Heart left ventricle (tissue), 16 donors: ENCODE results near the gene MIGA1. TPM values are rescaled to one million over a fixed set of nuclear protein-coding genes. Genes with fewer than 3 reads are reported as not detected.

ENCODE experiments used
- ATAC-seq, 4 donors: fragments of 200-7000 bp; cut with Tn5 transposase; one replicate each; pipeline ENCODE4 v1.9.1; 2020 to 2022; ENCODE audit warnings: moderate library complexity in 4 of 4, mild to moderate bottlenecking in 3 of 4, moderate number of reproducible peaks in 1 of 4
- DNase-seq, 5 donors: peaks; one replicate each; pipeline ENCODE4 v3.0.0-alpha.2; 2020
- H3K27ac ChIP-seq, 12 donors: fragments of 200-600 bp; sonication (generic) in 4 of 12; one replicate each; pipeline versions ENCODE4 v1.5.0 to v1.8.0; 2016 to 2022; ENCODE audit warnings: mild to moderate bottlenecking in 2 of 12
- H3K27me3 ChIP-seq, 9 donors: fragments of 200-600 bp; sonication (generic) in 2 of 9; one replicate each; pipeline versions ENCODE4 v1.5.1 to v1.8.0; 2016 to 2022; ENCODE audit warnings: mild to moderate bottlenecking in 3 of 9
- H3K36me3 ChIP-seq, 9 donors: fragments of 200-600 bp; sonication (generic) in 2 of 9; one replicate each; pipeline versions ENCODE4 v1.5.0 to v1.8.0; 2018 to 2022; ENCODE audit warnings: mild to moderate bottlenecking in 2 of 9
- H3K4me1 ChIP-seq, 12 donors: fragments of 200-600 bp; sonication (generic) in 4 of 12; one replicate each; pipeline versions ENCODE4 v1.5.0 to v1.8.0; 2016 to 2022; ENCODE audit warnings: mild to moderate bottlenecking in 3 of 12
- H3K4me3 ChIP-seq, 12 donors: fragments of 200-600 bp; sonication (generic) in 4 of 12; one replicate each; pipeline versions ENCODE4 v1.5.0 to v1.8.0; 2017 to 2022; ENCODE audit warnings: mild to moderate bottlenecking in 9 of 12, moderate library complexity in 4 of 12
- H3K9me3 ChIP-seq, 12 donors: fragments of 200-600 bp; sonication (generic) in 4 of 12; one replicate each; pipeline versions ENCODE4 v1.5.0 to v1.8.0; 2016 to 2022; ENCODE audit warnings: mild to moderate bottlenecking in 1 of 12
- POLR2A ChIP-seq, 2 donors: fragments of 450-650 bp; IDR thresholded peaks; one replicate each; pipeline ENCODE4 v1.6.1; 2017; ENCODE audit warnings: antibody characterized with exemption in 2 of 2, mild to moderate bottlenecking in 2 of 2, moderate library complexity in 2 of 2
- WGBS, 4 donors: extraction: QIAGEN DNeasy Blood & Tissue Kit in 2 of 4; methylation state at CpG; one replicate each; pipeline versions ENCODE4 v1.1.5 to v1.1.7; 2013 to 2018; 5-methylcytosine and 5-hydroxymethylcytosine counted together
- intact Hi-C, 10 donors: fragments of 100-400 bp; cut with DNase I; formaldehyde crosslinking; loops; one replicate each; pipeline versions ENCODE4 v1.11.1 to v1.14.2; 2022
- polyA plus RNA-seq, 2 donors: library from polyadenylated mRNA; stranded (reverse); fragments of 200-250 nt; gene quantifications; one replicate each; pipeline ENCODE4 v1.2.3, GENCODE V29; 2013
- total RNA-seq, 9 donors: library from RNA; depleted of rRNA in 2 of 9; stranded (reverse); fragments of >200 nt in 2 of 9; fragmentation: NEBNext Ultra II Directional in 3 of 9; extraction: Animal tissue kit (Norgen Biotek cat#: 25700) in 3 of 9; gene quantifications; one replicate each; pipeline versions ENCODE4 v1.1.0 to v1.2.4, GENCODE V29; 2016 to 2023
- TF ChIP-seq, protein P1 (sequence below), 12 donors: fragments of 200-600 bp; sonication (generic) in 4 of 12; IDR thresholded peaks; one replicate each; pipeline versions ENCODE4 v1.5.0 to v1.8.0; 2018 to 2022; ENCODE audit warnings: antibody characterized with exemption in 12 of 12, mild to moderate bottlenecking in 5 of 12
- donor health status: ischemic (EF 13 %, LVEDD 7.1; RV severe dilation, severe dysfunction).
- donor health status: healthy with polysubstance abuse.
- donor health status: DM: no; HTN: yes; CAD: no.
- donor health status: DM: no; HTN: no; CAD: no.
- donor health status: ischemic (EF 25% LVEDD 6.9; RV normal size, moderate dysfunction).
- donor health status: ischemic (EF 25% LVEDD 5.7; RV mildly dilated, moderate dysfunction).
- donor health status: healthy.
- donor health status: DM: yes; HTN: yes; CAD: no.
- donor health status: ischemic (EF 35%, LVEDD 5.7; RV mildly dilated, moderate dysfunction).
- donor health status: nonischemic (EF 11% LVEDD 7.7; RV severe dilation, severe dysfunction).
- donor health status: DM: yes; HTN: yes; CAD: no.
- donor health status: PGD.
- donor health status: ischemic (EF 29% LVEDD 5.4; RV normal size, mild dysfunction).
- donor health status: nonischemic (EF 23%, LVEDD 6.1; RV moderate dilation, normal function).

Gene MIGA1
- total and polyA plus RNA-seq, 11 donors: 2.6 to 14.1 (median 9.7) TPM

DNA sequence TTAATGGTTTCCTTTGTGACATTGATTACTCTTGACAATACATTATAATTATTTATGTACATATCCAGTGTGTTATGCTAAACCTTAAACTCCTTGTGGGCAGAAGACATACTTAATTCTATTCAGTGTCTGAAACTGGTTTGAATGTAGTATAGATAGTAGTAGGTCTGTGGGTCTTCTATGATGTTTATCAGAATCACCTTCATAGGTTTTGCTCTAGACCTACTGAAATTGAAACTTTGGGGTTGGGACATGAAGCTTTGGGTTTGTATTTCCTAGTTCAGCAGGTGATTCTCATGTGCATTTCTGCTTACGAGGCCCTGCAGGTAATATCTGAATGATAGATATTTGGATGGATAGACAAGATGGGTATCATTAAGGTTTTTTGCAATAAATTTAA lies 48.6 kb downstream of the MIGA1 start:
- no peaks in the 10 kb centered on the region for H3K27me3 ChIP-seq
- H3K4me3 ChIP-seq: no peak overlapping the region
- intact Hi-C loops: loop anchor here in 5 of 10 donors (5.0 to 10.0 kb wide), 2 partner anchors 74 to 287 kb away; no protein-coding TSS in a partner anchor
- peaks cover 0 to 29% (median 3%) of the 10 kb centered on the region in 9 donors for H3K36me3 ChIP-seq
- peaks cover 0 to 67% (median 34%) of the 10 kb centered on the region in 12 donors for H3K4me1 ChIP-seq
- H3K27ac ChIP-seq: peak overlapping the region in 4 of 12 donors; percentile 11 to 87 (median 22)
- ATAC-seq (no peak), DNase-seq (no peak)
- WGBS, 4 donors: 95 to 97% (median 96%) methylated on average over 1 of the region's 1 CpG
- H3K9me3 ChIP-seq: no peaks in the 10 kb centered on the region
- TF ChIP-seq, protein P1, sequence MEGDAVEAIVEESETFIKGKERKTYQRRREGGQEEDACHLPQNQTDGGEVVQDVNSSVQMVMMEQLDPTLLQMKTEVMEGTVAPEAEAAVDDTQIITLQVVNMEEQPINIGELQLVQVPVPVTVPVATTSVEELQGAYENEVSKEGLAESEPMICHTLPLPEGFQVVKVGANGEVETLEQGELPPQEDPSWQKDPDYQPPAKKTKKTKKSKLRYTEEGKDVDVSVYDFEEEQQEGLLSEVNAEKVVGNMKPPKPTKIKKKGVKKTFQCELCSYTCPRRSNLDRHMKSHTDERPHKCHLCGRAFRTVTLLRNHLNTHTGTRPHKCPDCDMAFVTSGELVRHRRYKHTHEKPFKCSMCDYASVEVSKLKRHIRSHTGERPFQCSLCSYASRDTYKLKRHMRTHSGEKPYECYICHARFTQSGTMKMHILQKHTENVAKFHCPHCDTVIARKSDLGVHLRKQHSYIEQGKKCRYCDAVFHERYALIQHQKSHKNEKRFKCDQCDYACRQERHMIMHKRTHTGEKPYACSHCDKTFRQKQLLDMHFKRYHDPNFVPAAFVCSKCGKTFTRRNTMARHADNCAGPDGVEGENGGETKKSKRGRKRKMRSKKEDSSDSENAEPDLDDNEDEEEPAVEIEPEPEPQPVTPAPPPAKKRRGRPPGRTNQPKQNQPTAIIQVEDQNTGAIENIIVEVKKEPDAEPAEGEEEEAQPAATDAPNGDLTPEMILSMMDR (IDR thresholded peaks at IDR 0.05): no peak
- TF ChIP-seq POLR2A (IDR thresholded peaks at IDR 0.05): no peak

DNA sequence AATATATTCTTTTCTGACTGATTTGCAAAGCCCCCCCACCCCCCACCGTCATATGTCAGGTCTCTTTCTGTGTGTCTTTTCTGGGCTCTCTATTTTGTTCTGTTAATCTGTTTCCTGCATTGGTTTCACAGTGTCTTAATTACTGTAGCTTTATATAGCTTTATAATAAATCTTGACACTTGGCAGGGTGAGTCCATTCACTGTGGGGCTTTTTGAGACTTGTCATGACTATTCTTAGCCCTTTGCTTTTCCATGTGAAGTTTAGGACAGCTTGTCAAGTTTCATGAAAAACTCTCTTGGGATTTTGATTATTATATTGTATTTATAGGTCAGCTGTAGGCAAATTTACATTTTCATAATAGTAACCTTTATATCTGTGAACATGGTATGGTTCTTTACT lies 50.4 kb downstream of the MIGA1 start:
- no peak overlapping the region for H3K4me3 ChIP-seq
- peaks cover 0 to 19% (median 0%) of the 10 kb centered on the region in 9 donors for H3K36me3 ChIP-seq
- no peaks in the 10 kb centered on the region for H3K27me3 ChIP-seq
- peak overlapping the region; percentile 86 to 98 (median 90) for H3K27ac ChIP-seq
- ATAC-seq (peak in 2 of 4 donors; percentile 25 to 38), DNase-seq (no peak)
- H3K4me1 ChIP-seq: peaks cover 5 to 68% (median 44%) of the 10 kb centered on the region in 12 donors
- TF ChIP-seq, protein P1 (IDR thresholded peaks at IDR 0.05): no peak
- TF ChIP-seq POLR2A (IDR thresholded peaks at IDR 0.05): no peak
- no peaks in the 10 kb centered on the region for H3K9me3 ChIP-seq
- WGBS, 4 donors: 47 to 58% (median 50%) methylated on average over 1 of the region's 1 CpG
- intact Hi-C loops: loop anchor here in 5 of 10 donors (5.0 to 10.0 kb wide), 3 partner anchors 55 to 285 kb away; partner anchors contain the start of gene NEXN (in 1 of the 5)

DNA sequence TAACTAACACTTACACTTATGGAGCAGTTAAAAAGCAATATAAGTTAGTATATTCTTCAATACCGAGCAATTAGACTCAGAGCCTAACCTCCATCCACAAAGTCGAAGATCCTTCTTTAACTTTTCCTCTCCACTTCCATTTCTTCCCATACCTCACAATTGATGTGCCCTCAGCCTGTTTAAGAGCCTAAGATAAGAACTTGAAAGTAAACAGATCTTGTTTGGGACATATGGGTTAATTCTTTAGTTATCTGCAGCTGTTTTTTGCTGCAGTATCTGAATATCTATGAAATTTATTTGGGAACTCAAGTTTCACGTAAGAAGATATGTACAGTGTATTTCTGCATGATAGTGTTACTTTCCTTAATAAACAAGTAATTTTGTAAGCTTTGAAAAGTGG lies 51.5 kb downstream of the MIGA1 start:
- DNase-seq: no peak
- Histone ChIP-seq H3K4me3 (no peak overlapping the region), H3K27me3 (no peaks in the 10 kb centered on the region), H3K9me3 (no peaks in the 10 kb centered on the region), H3K4me1 (peaks cover 5 to 73% (median 50%) of the 10 kb centered on the region in 12 donors), H3K27ac (peak overlapping the region; percentile 86 to 98 (median 90)), H3K36me3 (peaks cover 0 to 18% (median 0%) of the 10 kb centered on the region in 9 donors)
- no peak for TF ChIP-seq POLR2A (IDR thresholded peaks at IDR 0.05)
- TF ChIP-seq, protein P1 (IDR thresholded peaks at IDR 0.05): no peak
- intact Hi-C loops: loop anchor here in 1 of 10 donors (10.0 kb wide), 1 partner anchor 54 kb away; the partner anchor contains the start of gene NEXN
- ATAC-seq: no peak
- WGBS, 4 donors: 49 to 64% (median 55%) methylated on average over 3 of the region's 3 CpGs

DNA sequence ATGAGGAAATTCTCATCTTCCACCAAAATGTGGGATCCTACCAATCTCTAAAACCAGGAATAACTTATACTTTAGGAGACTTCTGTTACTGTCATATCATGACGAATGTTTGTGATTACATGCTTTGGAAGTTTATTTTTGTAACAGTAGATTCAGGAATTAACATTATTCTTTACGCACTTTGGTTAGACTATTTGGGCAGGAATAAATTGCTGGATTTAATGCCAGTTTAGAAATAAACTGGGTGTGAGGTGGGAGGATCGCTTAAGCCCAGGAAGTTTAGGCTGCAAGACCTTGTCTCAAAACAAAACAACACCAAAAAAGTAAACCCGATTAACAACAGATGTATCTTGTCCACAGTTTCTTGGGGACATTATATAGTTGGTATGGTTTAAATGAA lies 52.1 kb downstream of the MIGA1 start:
- Histone ChIP-seq H3K4me3 (no peak overlapping the region), H3K9me3 (no peaks in the 10 kb centered on the region), H3K4me1 (peaks cover 5 to 74% (median 50%) of the 10 kb centered on the region in 12 donors), H3K27me3 (no peaks in the 10 kb centered on the region), H3K27ac (peak overlapping the region; percentile 86 to 98 (median 90)), H3K36me3 (peaks cover 0 to 13% (median 0%) of the 10 kb centered on the region in 9 donors)
- ATAC-seq: no peak
- 55 to 63% (median 57%) methylated on average over 4 of the region's 4 CpGs for WGBS, 4 donors
- DNase-seq: no peak
- intact Hi-C loops: loop anchor here in 1 of 10 donors (10.0 kb wide), 1 partner anchor 53 kb away; the partner anchor contains the start of gene NEXN
- TF ChIP-seq, protein P1 (IDR thresholded peaks at IDR 0.05): no peak
- no peak for TF ChIP-seq POLR2A (IDR thresholded peaks at IDR 0.05)
